WTC11 (cell line): ENCODE data around the gene H19.

Experiments used
- ATF2 ChIP-seq: sonication (generic); formaldehyde crosslinking; IDR thresholded peaks from 2 replicates; pipeline ENCODE4 v1.8.1; 2022; ENCODE audit warnings: low read depth, missing genetic modification reagents, borderline replicate concordance
- ATF3 ChIP-seq: sonication (generic); formaldehyde crosslinking; conservative IDR thresholded peaks from 2 replicates; pipeline ENCODE4 v1.8.1; 2022; ENCODE audit warnings: mild to moderate bottlenecking, missing genetic modification reagents
- CTCF ChIP-seq: fragments of 200-600 bp; IDR thresholded peaks from 2 replicates; pipeline ENCODE4 v1.8.0; 2022; ENCODE audit warnings: antibody characterized with exemption
- E2F4 ChIP-seq: sonication (generic); formaldehyde crosslinking; IDR thresholded peaks from 2 replicates; pipeline ENCODE4 v1.8.1; 2022; ENCODE audit warnings: low read depth, mild to moderate bottlenecking, moderate library complexity, missing genetic modification reagents, borderline replicate concordance
- ESRRA ChIP-seq: sonication (generic); formaldehyde crosslinking; IDR thresholded peaks from 2 replicates; pipeline ENCODE4 v1.8.1; 2022; ENCODE audit warnings: mild to moderate bottlenecking, missing genetic modification reagents, borderline replicate concordance
- IRF2 ChIP-seq: sonication (generic); formaldehyde crosslinking; IDR thresholded peaks from 2 replicates; pipeline ENCODE4 v1.8.0; 2022; ENCODE audit warnings: low read depth, missing genetic modification reagents, borderline replicate concordance
- NR2C2 ChIP-seq: sonication (generic); formaldehyde crosslinking; IDR thresholded peaks from 2 replicates; pipeline ENCODE4 v1.8.0; 2022; ENCODE audit warnings: mild to moderate bottlenecking, missing genetic modification reagents
- PREB ChIP-seq: sonication (generic); formaldehyde crosslinking; IDR thresholded peaks from 2 replicates; pipeline ENCODE4 v1.8.1; 2022; ENCODE audit warnings: mild to moderate bottlenecking, missing genetic modification reagents, moderate library complexity, borderline replicate concordance
- TCF7 ChIP-seq: sonication (generic); formaldehyde crosslinking; IDR thresholded peaks from 2 replicates; pipeline ENCODE4 v1.8.0; 2022; ENCODE audit warnings: mild to moderate bottlenecking, low read depth, missing genetic modification reagents, moderate library complexity
- ZNF121 ChIP-seq: sonication (generic); formaldehyde crosslinking; IDR thresholded peaks from 2 replicates; pipeline ENCODE4 v1.8.0; 2023; ENCODE audit warnings: missing genetic modification reagents
- ZNF512 ChIP-seq: sonication (generic); formaldehyde crosslinking; IDR thresholded peaks from 2 replicates; pipeline ENCODE4 v1.8.1; 2022; ENCODE audit warnings: missing genetic modification reagents, borderline replicate concordance

- TF ChIP-seq ATF3 (no peak), IRF2 (CRISPR knock-in tag) (no peak), CTCF (no peak), PREB (no peak), ESRRA (CRISPR knock-in tag) (no peak), NR2C2 (CRISPR knock-in tag) (no peak), ATF2 (CRISPR knock-in tag) (no peak), E2F4 (CRISPR knock-in tag) (no peak), ZNF512 (no peak), ZNF121 (no peak), TCF7 (no peak)
Measured at GRCh38 chr11:1990872-1991578, 6.6 kb downstream of the H19 start.
